SK-N-SH (cell line): ENCODE data around the gene RNF214. TPM values are rescaled to one million over a fixed set of nuclear protein-coding genes. Genes with fewer than 3 reads are reported as not detected.

Experiments
- CTCF ChIA-PET: fragments of 300-600, 350-600 bp; formaldehyde crosslinking; extraction: SDS; loops from one replicate; lab custom pipeline; 2021; lab: Yijun Ruan, JAX
- POLR2A ChIA-PET: fragments of 350-600 bp; sonication (Branson Sonifier 250); formaldehyde crosslinking; extraction: SDS; loops from one replicate; lab custom pipeline; 2020; ENCODE audit warnings: antibody characterized with exemption, inconsistent platforms; lab: Yijun Ruan, JAX
- DNase-seq: peaks from one replicate; pipeline ENCODE4 v3.0.0; 2012
- H2AFZ ChIP-seq: fragments of 200-600 bp; sonication (generic); 2 replicates; pipeline ENCODE4 v1.8.1; 2016; ENCODE audit warnings: antibody characterized with exemption, mild to moderate bottlenecking, low read depth
- H3F3A ChIP-seq: fragments of 200-600 bp; sonication (generic); replicated peaks from 2 replicates; pipeline ENCODE3; 2016; ENCODE audit warnings: antibody characterized with exemption, mild to moderate bottlenecking; ENCODE audit not compliant: insufficient read depth
- H3K27ac ChIP-seq, 2 experiments: fragments of 200-500 bp in 1 of 2; fragments of 200-600 bp in 1 of 2; sonication (Bioruptor generic) in 1 of 2; sonication (generic), shearing (Covaris generic) in 1 of 2; 2 replicates each; pipeline versions ENCODE4 v1.5.1 to v1.6.1; 2014 to 2016; ENCODE audit warnings: low read depth in 2 of 2, inconsistent platforms in 1 of 2, low read length in 1 of 2, mild to moderate bottlenecking in 1 of 2, mixed read lengths in 1 of 2
- H3K27me3 ChIP-seq: fragments of 200-600 bp; sonication (generic), shearing (Covaris generic); 2 replicates; pipeline ENCODE4 v1.6.1; 2016; ENCODE audit warnings: mixed run types; ENCODE audit not compliant: insufficient read depth
- H3K36me3 ChIP-seq, 2 experiments: fragments of 200-500 bp in 1 of 2; fragments of 200-600 bp in 1 of 2; sonication (Bioruptor generic) in 1 of 2; sonication (generic) in 1 of 2; replicated peaks in 1 of 2; 2 replicates each; pipeline versions ENCODE3 to v1.5.1; 2014 to 2016; ENCODE audit warnings: low read length in 1 of 2, mild to moderate bottlenecking in 1 of 2; ENCODE audit not compliant: insufficient read depth in 2 of 2, control insufficient read depth in 1 of 2
- H3K4me1 ChIP-seq, 2 experiments: fragments of 200-500 bp in 1 of 2; fragments of 200-600 bp in 1 of 2; sonication (Bioruptor generic) in 1 of 2; sonication (generic), shearing (Covaris generic) in 1 of 2; 2 replicates each; pipeline versions ENCODE4 v1.5.1 to v1.6.1; 2014 to 2016; ENCODE audit warnings: low read depth in 1 of 2, low read length in 1 of 2, mixed run types in 1 of 2; ENCODE audit not compliant: insufficient read depth in 2 of 2, control insufficient read depth in 1 of 2
- H3K4me2 ChIP-seq: fragments of 200-600 bp; sonication (generic), shearing (Covaris generic); 2 replicates; pipeline ENCODE4 v1.6.1; 2017; ENCODE audit warnings: mixed run types
- H3K4me3 ChIP-seq, 2 experiments: fragments of 200-500 bp in 1 of 2; fragments of 200-600 bp in 1 of 2; sonication (Bioruptor generic) in 1 of 2; sonication (generic), shearing (Covaris generic) in 1 of 2; 2 replicates each; pipeline versions ENCODE4 v1.5.1 to v1.8.1; 2014 to 2016; ENCODE audit warnings: low read depth in 2 of 2, inconsistent platforms in 1 of 2, low read length in 1 of 2, mild to moderate bottlenecking in 1 of 2, mixed read lengths in 1 of 2, moderate library complexity in 1 of 2
- H3K79me2 ChIP-seq: fragments of 200-600 bp; sonication (generic); 2 replicates; pipeline ENCODE4 v1.8.1; 2017; ENCODE audit warnings: mild to moderate bottlenecking; ENCODE audit not compliant: insufficient read depth
- H3K9ac ChIP-seq: fragments of 200-600 bp; sonication (generic); 2 replicates; pipeline ENCODE4 v1.6.1; 2017; ENCODE audit warnings: mixed run types
- H3K9me2 ChIP-seq: fragments of 200-600 bp; sonication (generic); 2 replicates; pipeline ENCODE4 v1.6.1; 2017; ENCODE audit warnings: mixed run types
- H3K9me3 ChIP-seq: fragments of 200-600 bp; sonication (generic); 2 replicates; pipeline ENCODE4 v1.6.1; 2017; ENCODE audit warnings: mixed run types, mild to moderate bottlenecking, moderate library complexity
- H4K20me1 ChIP-seq: fragments of 200-600 bp; sonication (generic); 2 replicates; pipeline ENCODE4 v1.6.1; 2017; ENCODE audit warnings: mild to moderate bottlenecking, mixed run types; ENCODE audit not compliant: insufficient read depth
- CTCF ChIP-seq: fragments of 200-600 bp; sonication (generic); IDR thresholded peaks from 2 replicates; pipeline ENCODE4 v1.6.1; 2017; ENCODE audit warnings: antibody characterized with exemption, mild to moderate bottlenecking, moderate library complexity
- ELF1 ChIP-seq: IDR thresholded peaks from 2 replicates; pipeline ENCODE4 v1.4.0; 2012
- EP300 ChIP-seq, 2 experiments: IDR thresholded peaks; 2 replicates each; pipeline versions ENCODE4 v1.4.0 to v1.6.1; 2012; ENCODE audit warnings: borderline replicate concordance in 1 of 2, low read depth in 1 of 2, low read length in 1 of 2
- FOSL2 ChIP-seq: IDR thresholded peaks from 2 replicates; pipeline ENCODE4 v1.4.0; 2012; ENCODE audit warnings: low read depth, mild to moderate bottlenecking, moderate library complexity, borderline replicate concordance
- FOXJ3 ChIP-seq: sonication (generic); formaldehyde crosslinking; IDR thresholded peaks from 2 replicates; pipeline ENCODE4 v1.5.1; 2020; ENCODE audit warnings: mild to moderate bottlenecking, missing genetic modification reagents
- FOXM1 ChIP-seq: IDR thresholded peaks from 2 replicates; pipeline ENCODE4 v1.4.0; 2012; ENCODE audit warnings: low read depth, mild to moderate bottlenecking
- IRF3 ChIP-seq: fragments of 150-350 bp; IDR thresholded peaks from 2 replicates; pipeline ENCODE4 v1.6.1; 2016; ENCODE audit warnings: mild to moderate bottlenecking, low read depth, low read length
- JUND ChIP-seq: IDR thresholded peaks from 2 replicates; pipeline ENCODE4 v1.4.0; 2012
- MEF2A ChIP-seq: IDR thresholded peaks from 2 replicates; pipeline ENCODE4 v1.4.0; 2012; ENCODE audit warnings: low read depth, borderline replicate concordance
- NFIC ChIP-seq: IDR thresholded peaks from 2 replicates; pipeline ENCODE4 v1.4.0; 2012; ENCODE audit warnings: borderline replicate concordance
- NRF1 ChIP-seq: IDR thresholded peaks from 2 replicates; pipeline ENCODE4 v1.6.1; 2012; ENCODE audit warnings: low read depth, mild to moderate bottlenecking, low read length
- POLR2AphosphoS5 ChIP-seq: IDR thresholded peaks from 2 replicates; pipeline ENCODE4 v1.6.1; 2012; ENCODE audit warnings: low read depth, low read length
- RCOR1 ChIP-seq: fragments of 150-350 bp; IDR thresholded peaks from 2 replicates; pipeline ENCODE4 v1.6.1; 2017; ENCODE audit warnings: antibody characterized with exemption, low read length
- SMC3 ChIP-seq: IDR thresholded peaks from 2 replicates; pipeline ENCODE4 v1.6.1; 2012; ENCODE audit warnings: low read depth, low read length, improper control_type of control experiment
- TAF1 ChIP-seq: IDR thresholded peaks from 2 replicates; pipeline ENCODE4 v1.6.1; 2012; ENCODE audit warnings: low read depth, mild to moderate bottlenecking, low read length, moderate library complexity, borderline replicate concordance
- TCF12 ChIP-seq: IDR thresholded peaks from 2 replicates; pipeline ENCODE4 v1.4.0; 2012
- TEAD4 ChIP-seq: IDR thresholded peaks from 2 replicates; pipeline ENCODE4 v1.4.0; 2012; ENCODE audit warnings: mild to moderate bottlenecking, borderline replicate concordance; ENCODE audit not compliant: insufficient read depth
- USF1 ChIP-seq: IDR thresholded peaks from 2 replicates; pipeline ENCODE4 v1.4.0; 2012; ENCODE audit warnings: low read depth, borderline replicate concordance
- USF2 ChIP-seq: fragments of 150-350 bp; IDR thresholded peaks from 2 replicates; pipeline ENCODE4 v1.6.1; 2017; ENCODE audit warnings: antibody characterized with exemption, low read length, low read depth, borderline replicate concordance
- WGBS: methylation state at CpG from one replicate; pipeline ENCODE4 v1.1.6; 2017; ENCODE audit warnings: low lambda C conversion rate; 5-methylcytosine and 5-hydroxymethylcytosine counted together
- polyA plus RNA-seq, 3 experiments: library from polyadenylated mRNA; depleted of rRNA; stranded (reverse); fragments of >200 nt; gene quantifications; 2 replicates each; pipeline ENCODE4 v1.2.3, GENCODE V29; 2012

The RNF214 gene
- polyA plus RNA-seq, 1 of the 3 experiments (the other 2 are of a cell fraction): 15.4 TPM

- Histone ChIP-seq H3K36me3 (peaks cover 8 to 18% of the 10 kb centered on the region in 2 experiments), H3K4me2 (no peak overlapping the region), H3F3A (no peaks in the 10 kb centered on the region), H3K4me3 (no peak overlapping the region), H3K9ac (no peak overlapping the region), H4K20me1 (no peaks in the 10 kb centered on the region), H3K9me3 (no peaks in the 10 kb centered on the region), H3K9me2 (no peaks in the 10 kb centered on the region), H3K27me3 (no peaks in the 10 kb centered on the region), H2AFZ (no peak overlapping the region)
- 93% methylated on average over 11 of the region's 13 CpGs for WGBS
- POLR2A ChIA-PET: no interaction called here
- TF ChIP-seq POLR2AphosphoS5: no peak
- TF ChIP-seq TCF12: no peak
- no peak for TF ChIP-seq FOSL2
- TF ChIP-seq JUND: no peak
- TF ChIP-seq TEAD4: no peak
- TF ChIP-seq USF2: no peak
- TF ChIP-seq SMC3: no peak
- TF ChIP-seq FOXM1: no peak
- no peak for TF ChIP-seq NRF1
- no peak for TF ChIP-seq TAF1
- no peak for TF ChIP-seq EP300 (IDR thresholded peaks at IDR 0.05; ENCODE audit: borderline replicate concordance in 1 of 2, low read depth in 1 of 2, low read length in 1 of 2)
- no peak for TF ChIP-seq MEF2A
- no peak for TF ChIP-seq RCOR1
- TF ChIP-seq NFIC: no peak
- TF ChIP-seq, all 33 proteins: peak for 0
- CTCF ChIA-PET: no interaction called here
- no peaks in the 10 kb centered on the region for H3K4me1 ChIP-seq
- no peak overlapping the region for H3K27ac ChIP-seq
- no peak for DNase-seq
- H3K79me2 ChIP-seq: no peaks in the 10 kb centered on the region
Measured at GRCh38 chr11:117187428-117187798, 45.1 kb upstream of the RNF214 start.

DNA sequence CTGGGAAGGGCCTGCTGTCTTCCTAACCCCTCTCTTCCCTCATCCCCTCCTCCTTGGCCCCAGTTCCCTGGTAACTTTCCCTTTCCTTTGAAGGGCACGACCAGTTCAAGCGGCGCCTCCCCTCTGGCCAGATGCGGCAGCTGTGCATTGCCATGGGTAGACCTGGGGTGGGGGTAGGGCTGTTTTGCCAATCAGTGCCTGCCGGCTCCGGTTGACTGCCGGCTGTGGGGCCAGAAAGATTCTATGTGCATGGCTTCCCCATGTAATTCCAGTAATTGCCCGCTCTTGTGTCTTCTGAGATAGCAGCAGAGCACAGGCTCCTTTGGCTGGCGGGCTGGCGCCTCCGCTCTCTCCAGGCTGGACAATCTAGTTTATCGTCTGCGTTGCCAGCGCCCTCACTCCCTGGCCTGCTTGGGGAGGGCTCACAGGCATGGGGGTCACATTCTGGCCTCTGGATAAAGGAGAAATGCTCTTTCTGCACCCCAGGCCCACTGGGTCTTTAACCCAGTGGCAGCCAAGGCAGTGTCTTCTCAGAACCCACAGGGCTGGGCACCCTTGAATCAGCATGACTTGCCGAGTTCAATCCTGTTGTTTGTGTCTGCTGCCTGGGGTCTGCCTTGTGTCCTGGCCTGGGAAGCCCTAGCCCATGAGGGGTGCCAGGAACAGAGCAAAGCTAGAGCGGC lies 44.5 kb upstream of the RNF214 start:
- Histone ChIP-seq H3K9me2 (no peaks in the 10 kb centered on the region), H3K36me3 (peaks cover 4 to 16% of the 10 kb centered on the region in 2 experiments), H3F3A (no peaks in the 10 kb centered on the region), H3K4me2 (no peak overlapping the region), H3K79me2 (no peaks in the 10 kb centered on the region), H3K27me3 (no peaks in the 10 kb centered on the region), H3K9ac (no peak overlapping the region), H3K27ac (no peak overlapping the region), H3K4me1 (no peaks in the 10 kb centered on the region), H4K20me1 (no peaks in the 10 kb centered on the region), H3K9me3 (no peaks in the 10 kb centered on the region), H3K4me3 (no peak overlapping the region), H2AFZ (no peak overlapping the region)
- CTCF ChIA-PET: interaction anchor here (0.7 kb wide), 1 partner anchor 39 kb away, joined by 3 read pairs; no protein-coding TSS in a partner anchor
- POLR2A ChIA-PET: no interaction called here
- TF ChIP-seq FOXM1 (no peak), RCOR1 (no peak), CTCF (no peak), USF1 (no peak), FOXJ3 (CRISPR knock-in tag) (no peak), EP300 (IDR thresholded peaks at IDR 0.05; ENCODE audit: borderline replicate concordance in 1 of 2, low read depth in 1 of 2, low read length in 1 of 2) (no peak), IRF3 (no peak), TEAD4 (no peak), ELF1 (no peak)
- WGBS: 92% methylated on average over 16 of the region's 16 CpGs
- DNase-seq: peak; percentile 23
